Measurements from ENCODE around the gene NDUFAF7. TPM values are rescaled to one million over a fixed set of nuclear protein-coding genes. Genes with fewer than 3 reads are reported as not detected.

NDUFAF7 gene
- total RNA-seq, 4 donors from 2014 or later: 7.5 to 16.1 (median 12.7) TPM

GRCh38 chr2:37244755-37245154 is 13.3 kb downstream of the NDUFAF7 start:
- WGBS, 2 donors: 94 to 97% methylated on average over 3 of the region's 3 CpGs

GRCh38 chr2:37246205-37246604 is 14.7 kb downstream of the NDUFAF7 start:
- TF ChIP-seq POLR2A (IDR thresholded peaks at IDR 0.05) (no peak), CTCF (IDR thresholded peaks at IDR 0.05) (no peak)
- no peak for DNase-seq (ENCODE audit: low spot score in 2 of 2)
- intact Hi-C loops (cut with DNase I; ENCODE audit: low total_unique reads): no loop called here
- no peak overlapping the region for H3K4me3 ChIP-seq (ENCODE audit: low read depth, poor library complexity, severe bottlenecking)

More at GRCh38 chr2:37244755-37245154, 13.3 kb downstream of the NDUFAF7 start:
- intact Hi-C loops (cut with DNase I; ENCODE audit: low total_unique reads): no loop called here
- DNase-seq (ENCODE audit: low spot score in 2 of 2): no peak
- no peak for TF ChIP-seq POLR2A (IDR thresholded peaks at IDR 0.05)
- no peak for TF ChIP-seq CTCF (IDR thresholded peaks at IDR 0.05)
- no peak overlapping the region for H3K4me3 ChIP-seq (ENCODE audit: low read depth, poor library complexity, severe bottlenecking)

GRCh38 chr2:37250869-37251740 is 19.6 kb downstream of the NDUFAF7 start:
- WGBS, 2 donors: 85 to 91% methylated on average over 5 of the region's 5 CpGs
- DNase-seq (ENCODE audit: low spot score in 2 of 2): no peak
- TF ChIP-seq POLR2A (IDR thresholded peaks at IDR 0.05) (no peak), CTCF (IDR thresholded peaks at IDR 0.05) (no peak)
- H3K4me3 ChIP-seq (ENCODE audit: low read depth, poor library complexity, severe bottlenecking): no peak overlapping the region
- intact Hi-C loops (cut with DNase I; ENCODE audit: low total_unique reads): no loop called here

GRCh38 chr2:37262522-37262921 is 31.1 kb downstream of the NDUFAF7 start:
- WGBS, 2 donors: 86% methylated on average over 2 of the region's 2 CpGs
- no peak overlapping the region for H3K4me3 ChIP-seq (ENCODE audit: low read depth, poor library complexity, severe bottlenecking)
- DNase-seq (ENCODE audit: low spot score in 2 of 2): no peak
- intact Hi-C loops (cut with DNase I; ENCODE audit: low total_unique reads): no loop called here
- TF ChIP-seq CTCF (IDR thresholded peaks at IDR 0.05) (no peak), POLR2A (IDR thresholded peaks at IDR 0.05) (no peak)

- intact Hi-C loops (cut with DNase I; ENCODE audit: low total_unique reads): no loop called here
- TF ChIP-seq CTCF (IDR thresholded peaks at IDR 0.05) (no peak), POLR2A (IDR thresholded peaks at IDR 0.05) (no peak)
- no peak for DNase-seq (ENCODE audit: low spot score in 2 of 2)
- WGBS, 2 donors: 78 to 81% methylated on average over 2 of the region's 2 CpGs
- H3K4me3 ChIP-seq (ENCODE audit: low read depth, poor library complexity, severe bottlenecking): no peak overlapping the region
Observed at GRCh38 chr2:37263839-37264238, 32.4 kb downstream of the NDUFAF7 start.

- TF ChIP-seq CTCF (IDR thresholded peaks at IDR 0.05) (no peak), POLR2A (IDR thresholded peaks at IDR 0.05) (no peak)
- no peak overlapping the region for H3K4me3 ChIP-seq (ENCODE audit: low read depth, poor library complexity, severe bottlenecking)
- intact Hi-C loops (cut with DNase I; ENCODE audit: low total_unique reads): no loop called here
- no peak for DNase-seq (ENCODE audit: low spot score in 2 of 2)
Observed at GRCh38 chr2:37267685-37268084, 36.2 kb downstream of the NDUFAF7 start.
